Measurements from ENCODE around the gene CD22. TPM values are rescaled to one million over a fixed set of nuclear protein-coding genes. Genes with fewer than 3 reads are reported as not detected.
"Not testable (repeated sequence)": the region's sequence is repeated elsewhere in the genome, so short reads cannot be mapped to it uniquely, and the experiment has no call there.

Gene CD22
- total RNA-seq, 1 donor from 2014 or later, result 56.3 TPM

GRCh38 chr19:35353635-35354034 is 24.6 kb downstream of the CD22 start:
- Mint-ChIP-seq H3K27me3 (ENCODE audit: low read depth) (peaks cover 2% of the 10 kb centered on the region), H3K9me3 (no peaks in the 10 kb centered on the region), H3K4me3 (no peak overlapping the region), H3K4me1 (peaks cover 7% of the 10 kb centered on the region), H3K27ac (no peak overlapping the region), H3K36me3 (no peaks in the 10 kb centered on the region)
- TF ChIP-seq CTCF (IDR thresholded peaks at IDR 0.05; ENCODE audit: unreplicated experiment), result no peak
- no peak for DNase-seq (ENCODE audit: low spot score in 2 of 2, unreplicated experiment in 2 of 2)

- Mint-ChIP-seq H3K9me3 (no peaks in the 10 kb centered on the region), H3K4me3 (no peak overlapping the region), H3K4me1 (peaks cover 7% of the 10 kb centered on the region), H3K27me3 (ENCODE audit: low read depth) (peaks cover 2% of the 10 kb centered on the region), H3K36me3 (no peaks in the 10 kb centered on the region), H3K27ac (no peak overlapping the region)
- no peak for DNase-seq (ENCODE audit: low spot score in 2 of 2, unreplicated experiment in 2 of 2)
- no peak for TF ChIP-seq CTCF (IDR thresholded peaks at IDR 0.05; ENCODE audit: unreplicated experiment)
Observed at GRCh38 chr19:35354898-35355297, 25.9 kb downstream of the CD22 start.

GRCh38 chr19:35355791-35356460 is 26.9 kb downstream of the CD22 start:
- Mint-ChIP-seq H3K9me3 (no peaks in the 10 kb centered on the region), H3K27me3 (ENCODE audit: low read depth) (peaks cover 3% of the 10 kb centered on the region)
- DNase-seq (ENCODE audit: low spot score in 2 of 2, unreplicated experiment in 2 of 2), result no peak

GRCh38 chr19:35357867-35358573 is 29.0 kb downstream of the CD22 start, which contains the start of gene FFAR3:
Gene FFAR3 (plus strand): TSS chr19:35358460. CDS start chr19:35358891, 431 bp downstream.
- H3K4me1 Mint-ChIP-seq, result peaks cover 6% of the 10 kb centered on the region
- TF ChIP-seq CTCF (IDR thresholded peaks at IDR 0.05; ENCODE audit: unreplicated experiment), result no peak
- no peak within 1 kb of the TSS for H3K27ac Mint-ChIP-seq
- no peaks in the 10 kb centered on the region for H3K9me3 Mint-ChIP-seq
- peaks cover 8% of the 10 kb centered on the region for H3K27me3 Mint-ChIP-seq (ENCODE audit: low read depth)
- no peak within 1 kb of the TSS for H3K4me3 Mint-ChIP-seq
- no peak for DNase-seq (ENCODE audit: low spot score in 2 of 2, unreplicated experiment in 2 of 2)
- no peaks in the 10 kb centered on the region for H3K36me3 Mint-ChIP-seq

More at GRCh38 chr19:35355791-35356460, 26.9 kb downstream of the CD22 start:
- H3K36me3 Mint-ChIP-seq, result no peaks in the 10 kb centered on the region
- no peak for TF ChIP-seq CTCF (IDR thresholded peaks at IDR 0.05; ENCODE audit: unreplicated experiment)
- peaks cover 7% of the 10 kb centered on the region for H3K4me1 Mint-ChIP-seq
- H3K27ac Mint-ChIP-seq, result no peak overlapping the region
- no peak overlapping the region for H3K4me3 Mint-ChIP-seq

GRCh38 chr19:35358834-35359233 is 29.8 kb downstream of the CD22 start:
- not testable (repeated sequence) for H3K9me3 Mint-ChIP-seq; H3K4me3 Mint-ChIP-seq; DNase-seq (ENCODE audit: low spot score in 2 of 2, unreplicated experiment in 2 of 2); H3K27me3 Mint-ChIP-seq (ENCODE audit: low read depth); H3K27ac Mint-ChIP-seq; H3K4me1 Mint-ChIP-seq; H3K36me3 Mint-ChIP-seq

- peak in 1 of 2 experiments; percentile 21 for DNase-seq (ENCODE audit: low spot score in 2 of 2, unreplicated experiment in 2 of 2)
- H3K4me3 Mint-ChIP-seq; H3K27me3 Mint-ChIP-seq (ENCODE audit: low read depth); H3K27ac Mint-ChIP-seq; H3K36me3 Mint-ChIP-seq; H3K4me1 Mint-ChIP-seq; H3K9me3 Mint-ChIP-seq: not testable (repeated sequence)
Observed at GRCh38 chr19:35359395-35359794, 30.4 kb downstream of the CD22 start.

GRCh38 chr19:35360081-35360480 is 31.1 kb downstream of the CD22 start:
- H3K27ac Mint-ChIP-seq, H3K4me3 Mint-ChIP-seq, H3K36me3 Mint-ChIP-seq, H3K4me1 Mint-ChIP-seq, H3K9me3 Mint-ChIP-seq: not testable (repeated sequence)
- DNase-seq (ENCODE audit: low spot score in 2 of 2, unreplicated experiment in 2 of 2), result peak in 1 of 2 experiments; percentile 10
- H3K27me3 Mint-ChIP-seq (ENCODE audit: low read depth), result peaks cover 11% of the 10 kb centered on the region

Data from mesothelial cell of epicardium (in vitro differentiated cells).